Gastrocnemius medialis (tissue), 4 donors: ENCODE results near the gene SLC16A9. TPM values are rescaled to one million over a fixed set of nuclear protein-coding genes. Genes with fewer than 3 reads are reported as not detected.
"Not testable (repeated sequence)": the region's sequence is repeated elsewhere in the genome, so short reads cannot be mapped to it uniquely, and the experiment has no call there.

ENCODE experiments used
- ATAC-seq, 2 donors: fragments of 150-250 bp; one replicate each; pipeline ENCODE4 v1.9.1; 2016
- DNase-seq, 2 donors: peaks; one replicate each; pipeline ENCODE4 v3.0.0-alpha.2; 2019
- H3K27ac ChIP-seq, 4 donors: fragments of 200-600 bp; sonication (generic); 1 replicate in 1 of 4; 2 replicates in 3 of 4; pipeline ENCODE4 v1.5.1; 2016 to 2018; ENCODE audit warnings: mild to moderate bottlenecking in 2 of 4, moderate library complexity in 1 of 4
- H3K27me3 ChIP-seq, 3 donors: fragments of 200-600 bp; sonication (generic) in 2 of 3; 1 replicate in 1 of 3; 2 replicates in 2 of 3; pipeline versions ENCODE4 v1.5.1 to v1.6.0; 2016 to 2019; ENCODE audit warnings: mild to moderate bottlenecking in 1 of 3, moderate library complexity in 1 of 3
- H3K36me3 ChIP-seq, 2 donors: fragments of 200-600 bp; sonication (generic) in 1 of 2; one replicate each; pipeline ENCODE4 v1.5.1; 2017 to 2018
- H3K4me1 ChIP-seq, 2 donors: fragments of 200-600 bp; sonication (generic) in 1 of 2; one replicate each; pipeline ENCODE4 v1.5.1; 2016 to 2017; ENCODE audit warnings: mild to moderate bottlenecking in 2 of 2
- H3K4me3 ChIP-seq, 4 donors: fragments of 200-600 bp; sonication (generic) in 3 of 4; 1 replicate in 1 of 4; 2 replicates in 3 of 4; pipeline ENCODE4 v1.5.1; 2016 to 2019; ENCODE audit warnings: mild to moderate bottlenecking in 2 of 4
- H3K9me3 ChIP-seq, 3 donors: fragments of 200-600 bp; sonication (generic) in 2 of 3; 1 replicate in 1 of 3; 2 replicates in 2 of 3; pipeline ENCODE4 v1.5.1; 2016 to 2019
- CTCF ChIP-seq, 5 experiments: fragments of 450-650 bp in 3 of 5; fragments of 200-600 bp in 2 of 5; sonication (generic) in 2 of 5; IDR thresholded peaks in 4 of 5; conservative IDR thresholded peaks in 1 of 5; 1 replicate in 4 of 5; 2 replicates in 1 of 5; pipeline ENCODE4 v1.5.1; 2016 to 2019; ENCODE audit warnings: antibody characterized with exemption in 5 of 5, mild to moderate bottlenecking in 3 of 5, moderate library complexity in 3 of 5
- POLR2A ChIP-seq, 2 donors: fragments of 450-650 bp; IDR thresholded peaks; one replicate each; pipeline ENCODE4 v1.6.1; 2017; ENCODE audit warnings: antibody characterized with exemption in 2 of 2, mild to moderate bottlenecking in 2 of 2, moderate library complexity in 2 of 2
- in situ Hi-C, 4 donors: fragments of 200-750 bp; cut with MboI; loops; one replicate each; pipeline versions ENCODE4 v1.15.0 to v1.8.0; 2017; ENCODE audit warnings: low sequenced_read_pairs in 4 of 4
- intact Hi-C: fragments of 100-400 bp; cut with DNase I; formaldehyde crosslinking; loops from one replicate; pipeline ENCODE4 v1.15.1; 2023; ENCODE audit warnings: low total_unique reads
- total RNA-seq, 4 donors: library from RNA; depleted of rRNA; stranded (reverse); fragments of >200 nt; gene quantifications; one replicate each; pipeline versions ENCODE4 v1.1.0 to v1.2.3, GENCODE V29; 2016

Gene SLC16A9
- total RNA-seq, 4 donors from 2014 or later: 0.73 to 7.4 (median 3.3) TPM

DNA sequence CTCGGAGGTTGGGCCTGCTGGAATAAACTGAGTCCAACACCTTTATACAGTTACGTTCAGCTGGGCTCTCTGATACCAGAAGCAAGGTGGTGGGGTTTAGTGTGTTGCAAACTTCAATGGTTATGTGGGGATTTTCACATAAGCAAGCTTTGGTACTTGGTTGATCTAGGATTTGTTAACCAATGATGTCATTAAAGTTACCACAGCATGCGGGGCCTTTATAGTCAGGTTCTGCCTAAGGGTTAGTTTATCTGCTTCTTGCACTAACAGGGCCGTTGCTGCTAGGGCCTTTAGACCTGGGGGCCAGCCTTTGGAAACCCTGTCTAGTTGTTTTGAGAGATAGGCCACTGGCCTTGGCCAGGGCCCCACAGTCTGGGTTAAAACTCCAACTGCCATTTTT, 19.5 kb upstream of the SLC16A9 start:
- ATAC-seq, in situ Hi-C loops: not testable (repeated sequence)
- intact Hi-C loops: loop anchor here (10.0 kb wide), 1 partner anchor 1464 kb away; the partner anchor contains the start of genes CISD1 and IPMK

DNA sequence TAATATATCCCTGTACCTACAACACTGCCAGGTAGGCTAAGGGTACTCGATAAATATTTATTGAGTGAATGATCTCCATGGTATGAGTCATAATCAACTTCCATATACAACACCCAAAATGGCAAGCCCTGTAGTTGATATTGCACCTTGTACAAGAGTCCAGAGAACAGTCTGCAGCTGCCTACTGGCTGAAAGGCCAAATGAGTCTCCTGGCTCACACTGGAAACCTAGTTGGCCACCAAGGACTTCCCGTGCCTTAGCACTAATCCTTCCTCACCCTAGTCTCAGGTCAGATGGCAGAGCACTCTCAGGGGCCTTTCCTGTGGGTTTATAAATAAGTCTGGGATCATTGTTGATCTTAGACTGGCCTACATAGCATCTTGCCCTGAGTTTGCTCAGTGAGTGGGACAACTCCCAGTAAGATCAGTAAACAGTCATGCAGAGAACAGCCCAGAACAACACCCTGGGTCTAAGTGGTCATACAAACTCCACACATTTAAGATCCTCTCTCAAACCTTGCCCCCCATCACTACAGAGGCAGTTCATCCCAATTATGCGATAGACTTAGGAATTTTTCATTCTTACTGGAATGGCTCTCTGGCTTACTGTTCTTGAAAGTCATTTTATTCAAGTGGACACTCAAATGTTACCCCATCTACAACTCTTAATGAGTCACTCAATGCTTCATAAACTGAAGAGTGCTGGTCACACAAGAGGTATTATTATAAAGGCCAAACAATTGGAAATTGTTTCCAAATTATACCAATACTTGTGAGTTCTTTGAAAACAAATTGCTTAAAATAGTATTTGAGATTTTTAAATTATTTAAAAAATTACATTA, 14.7 kb upstream of the SLC16A9 start:
- peak overlapping the region; percentile 75 to 91 (median 80) for H3K27ac ChIP-seq

More for the DNA sequence above, 19.5 kb upstream of the SLC16A9 start:
- not testable (repeated sequence) for DNase-seq, H3K9me3 ChIP-seq, H3K27ac ChIP-seq, H3K4me3 ChIP-seq, H3K27me3 ChIP-seq, H3K36me3 ChIP-seq
- peaks cover 27 to 31% of the 10 kb centered on the region in 2 donors for H3K4me1 ChIP-seq

DNA sequence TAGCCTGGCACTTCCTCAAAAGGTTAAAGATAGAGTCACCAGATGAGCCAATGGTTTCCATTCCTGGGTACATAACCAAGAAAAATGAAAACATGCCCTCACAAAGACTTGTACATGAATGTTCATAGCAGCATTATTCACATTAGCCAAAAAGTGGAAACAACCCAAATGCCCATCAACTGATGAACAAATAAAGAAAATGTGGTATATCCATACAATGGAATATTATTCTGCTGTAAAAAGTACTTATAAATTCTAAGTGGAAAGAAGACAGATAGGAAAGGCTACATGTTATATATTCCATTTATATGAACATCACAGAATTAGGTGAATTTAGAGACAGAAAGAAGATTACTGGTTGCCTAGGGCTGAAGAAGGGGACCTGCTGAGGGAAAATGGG, 10.7 kb upstream of the SLC16A9 start:
- Histone ChIP-seq H3K4me1 (peaks cover 22% of the 10 kb centered on the region in 2 donors), H3K27me3 (no peaks in the 10 kb centered on the region), H3K27ac (no peak overlapping the region), H3K9me3 (no peaks in the 10 kb centered on the region), H3K36me3 (no peaks in the 10 kb centered on the region), H3K4me3 (no peak overlapping the region)
- TF ChIP-seq CTCF (IDR thresholded peaks at IDR 0.05 in 4 of 5, conservative IDR thresholded peaks at IDR 0.05 in 1 of 5) (no peak), POLR2A (IDR thresholded peaks at IDR 0.05) (no peak)
- ATAC-seq (no peak), DNase-seq (no peak)
- intact Hi-C loops: loop anchor here (5.0 to 10.0 kb wide), 3 partner anchors 87 to 1456 kb away; partner anchors contain the start of genes CCDC6, CISD1 and IPMK
- in situ Hi-C loops: no loop called here

More for the DNA sequence above, 14.7 kb upstream of the SLC16A9 start:
- TF ChIP-seq CTCF (IDR thresholded peaks at IDR 0.05 in 4 of 5, conservative IDR thresholded peaks at IDR 0.05 in 1 of 5) (no peak), POLR2A (IDR thresholded peaks at IDR 0.05) (peak in 1 of 2 donors; percentile 67)
- peaks cover 37 to 39% of the 10 kb centered on the region in 2 donors for H3K4me1 ChIP-seq
- H3K36me3 ChIP-seq: no peaks in the 10 kb centered on the region
- H3K9me3 ChIP-seq: no peaks in the 10 kb centered on the region
- no peaks in the 10 kb centered on the region for H3K27me3 ChIP-seq
- in situ Hi-C loops: no loop called here
- DNase-seq (peak; percentile 83 to 85), ATAC-seq (peak; percentile 97)
- intact Hi-C loops: loop anchor here (1.0 to 10.0 kb wide), 4 partner anchors 29 to 1460 kb away; partner anchors contain the start of genes CCDC6, CISD1, IPMK and MRLN
- H3K4me3 ChIP-seq: no peak overlapping the region

DNA sequence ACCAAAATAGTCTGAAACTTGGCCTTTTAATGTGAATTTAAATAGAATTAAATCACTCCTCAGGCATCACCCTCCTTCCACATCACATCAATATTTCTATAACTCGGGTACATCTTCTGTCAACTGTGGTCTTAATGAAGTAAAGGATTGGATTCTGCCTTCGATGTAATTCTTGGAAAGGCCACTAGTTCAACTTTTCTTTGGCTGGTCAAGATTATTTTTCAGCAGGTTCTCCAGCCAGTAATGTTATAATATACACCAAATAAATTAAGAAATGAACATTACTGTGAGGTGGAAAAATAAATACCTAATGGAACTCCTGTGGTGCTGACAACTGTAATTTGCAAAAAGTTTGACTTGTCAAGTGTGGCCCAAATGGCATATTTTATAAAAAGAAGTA, 9.7 kb upstream of the SLC16A9 start:
- Histone ChIP-seq H3K4me1 (peaks cover 14% of the 10 kb centered on the region in 2 donors), H3K9me3 (no peaks in the 10 kb centered on the region), H3K27ac (no peak overlapping the region), H3K36me3 (no peaks in the 10 kb centered on the region), H3K27me3 (no peaks in the 10 kb centered on the region), H3K4me3 (no peak overlapping the region)
- peak in 2 of 5 experiments; percentile 10 to 14 for TF ChIP-seq CTCF (IDR thresholded peaks at IDR 0.05 in 4 of 5, conservative IDR thresholded peaks at IDR 0.05 in 1 of 5)
- TF ChIP-seq POLR2A (IDR thresholded peaks at IDR 0.05): no peak
- no peak for ATAC-seq
- in situ Hi-C loops: no loop called here
- intact Hi-C loops: no loop called here
- no peak for DNase-seq

DNA sequence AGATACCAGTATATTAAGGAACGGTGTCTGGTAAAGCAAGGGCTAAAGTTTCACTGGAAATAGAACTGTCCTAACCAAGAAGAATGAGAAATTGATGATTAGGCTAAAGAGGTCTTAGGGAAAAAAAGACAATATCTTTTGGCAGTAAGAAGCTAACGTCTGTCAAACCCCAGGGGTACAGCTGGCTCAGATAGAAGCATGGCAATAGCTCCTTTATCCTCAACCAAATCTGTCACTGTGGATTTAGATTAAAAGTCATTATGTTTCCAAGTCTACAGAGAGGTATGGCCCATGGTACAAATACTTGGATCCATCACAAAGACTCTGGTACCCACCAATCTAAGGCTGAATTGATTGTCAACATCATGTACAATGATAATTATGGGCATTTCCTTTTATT, 8.6 kb upstream of the SLC16A9 start:
- intact Hi-C loops (no loop called here), in situ Hi-C loops (no loop called here)
- H3K4me3 ChIP-seq: no peak overlapping the region
- peaks cover 15 to 16% of the 10 kb centered on the region in 2 donors for H3K4me1 ChIP-seq
- ATAC-seq (no peak), DNase-seq (no peak)
- H3K27me3 ChIP-seq: no peaks in the 10 kb centered on the region
- no peaks in the 10 kb centered on the region for H3K36me3 ChIP-seq
- no peak overlapping the region for H3K27ac ChIP-seq
- H3K9me3 ChIP-seq: no peaks in the 10 kb centered on the region
- TF ChIP-seq CTCF (IDR thresholded peaks at IDR 0.05 in 4 of 5, conservative IDR thresholded peaks at IDR 0.05 in 1 of 5) (no peak), POLR2A (IDR thresholded peaks at IDR 0.05) (no peak)
